Erythroblast (primary cell): ENCODE data around the gene MBD4.

Experiments
- DNase-seq, 2 experiments: peaks; one replicate each; lab custom pipeline; 2025; lab: John Stamatoyannopoulos, UW
- GATA1 ChIP-seq: IDR thresholded peaks from 2 replicates; pipeline ENCODE4 v1.6.1; 2011; ENCODE audit warnings: low read depth, mild to moderate bottlenecking, control low read depth, low read length, moderate library complexity
- POLR2A ChIP-seq: IDR thresholded peaks from 2 replicates; pipeline ENCODE4 v1.6.1; 2011; ENCODE audit warnings: mild to moderate bottlenecking, low read length

Gene MBD4

DNA sequence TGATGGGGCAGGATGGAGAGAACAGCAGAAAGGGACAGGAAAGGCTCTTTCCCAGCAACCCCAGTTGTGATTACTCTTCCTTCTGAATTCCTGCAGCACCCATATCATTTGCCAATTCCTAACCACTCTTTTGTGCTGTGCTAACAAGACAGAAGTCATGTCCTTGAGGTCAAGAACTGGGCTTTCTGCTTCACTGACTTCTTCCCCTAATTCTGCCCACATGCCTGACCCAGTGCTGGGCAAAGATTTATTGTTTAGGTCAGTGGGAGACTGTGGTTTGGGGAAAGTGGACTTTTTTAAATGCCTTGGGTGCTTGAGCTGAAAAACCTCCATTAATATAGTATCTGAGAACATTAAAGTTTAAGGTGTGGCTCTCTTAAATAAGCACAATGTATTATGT lies 7.1 kb downstream of the MBD4 start:
- no peak for DNase-seq
- no peak for TF ChIP-seq POLR2A
- no peak for TF ChIP-seq GATA1

GRCh38 chr3:129432036-129432435 lies 7.7 kb downstream of the MBD4 start:
- TF ChIP-seq POLR2A: peak; percentile 25
- TF ChIP-seq GATA1: no peak
- peak in 1 of 2 experiments; percentile 14 for DNase-seq

- no peak for DNase-seq
- TF ChIP-seq POLR2A (peak; percentile 67), GATA1 (no peak)
Observed at GRCh38 chr3:129429602-129430001, 10.1 kb downstream of the MBD4 start.

DNA sequence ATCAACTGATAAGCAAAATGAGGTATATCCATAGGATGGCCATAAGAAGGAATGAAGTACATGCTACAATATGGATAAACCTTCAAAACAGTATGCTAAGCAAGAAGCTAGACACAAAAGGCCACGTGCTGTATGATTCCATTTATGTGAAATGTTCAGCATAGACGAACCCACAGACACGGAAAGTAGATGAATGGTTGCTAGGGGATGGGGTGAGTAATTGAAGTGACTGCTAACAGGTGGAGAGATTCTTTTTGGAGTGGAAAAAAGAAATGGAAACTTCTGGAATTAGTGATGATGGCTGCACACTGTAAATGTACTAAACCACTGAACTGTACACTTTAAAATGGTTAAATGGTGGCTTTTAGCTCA lies 10.7 kb downstream of the MBD4 start:
- no peak for TF ChIP-seq GATA1
- no peak for TF ChIP-seq POLR2A
- DNase-seq: no peak

- peak; percentile 94 to 96 for DNase-seq
- peak; percentile 73 for TF ChIP-seq POLR2A
- no peak for TF ChIP-seq GATA1
Observed at GRCh38 chr3:129428376-129429079, 11.2 kb downstream of the MBD4 start, which contains the start of gene EFCAB12. EFCAB12 (minus strand) TSS chr3:129428636; CDS start chr3:129428488, 148 bp downstream.

DNA sequence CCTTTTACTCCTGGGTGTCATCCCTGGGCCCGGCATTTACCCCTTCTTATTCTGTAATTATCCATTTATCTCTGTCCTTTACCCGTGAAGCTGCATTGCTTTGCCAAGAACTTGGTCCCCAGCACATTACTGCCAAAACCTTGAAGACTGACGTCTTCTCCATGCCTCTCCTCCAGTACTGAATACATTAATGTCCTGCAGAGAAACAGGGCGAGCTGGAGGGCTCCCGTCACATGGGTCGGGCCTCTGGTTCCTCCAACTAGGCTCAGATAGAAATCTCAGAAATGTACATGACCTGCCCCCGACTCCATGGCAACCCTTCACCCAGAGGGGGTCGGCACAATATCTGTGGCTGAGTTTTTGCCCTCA lies 11.8 kb downstream of the MBD4 start:
- no peak for TF ChIP-seq POLR2A
- no peak for TF ChIP-seq GATA1
- DNase-seq: no peak

DNA sequence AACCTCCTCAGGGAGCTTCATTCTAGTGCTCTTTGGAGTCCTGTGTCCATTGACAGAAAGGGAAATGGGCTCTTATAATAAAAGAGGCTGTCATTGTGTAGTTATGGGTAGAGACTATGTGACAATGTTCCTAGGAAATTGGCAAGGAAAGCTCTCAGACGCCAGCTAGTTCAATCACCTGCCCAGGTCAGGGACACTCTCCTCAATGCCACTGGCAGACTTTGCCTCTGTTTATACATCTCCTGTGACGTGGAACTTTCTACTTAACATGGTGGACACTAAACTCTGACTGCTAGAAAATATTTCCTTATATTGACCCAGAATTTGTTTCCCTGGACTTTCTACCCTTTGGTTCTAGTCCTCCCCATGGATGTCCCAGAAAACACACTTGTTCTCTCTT lies 14.1 kb downstream of the MBD4 start:
- DNase-seq: no peak
- no peak for TF ChIP-seq GATA1
- no peak for TF ChIP-seq POLR2A

- DNase-seq: no peak
Observed at GRCh38 chr3:129425213-129425612, 14.5 kb downstream of the MBD4 start.

GRCh38 chr3:129424185-129424841 lies 15.4 kb downstream of the MBD4 start:
- TF ChIP-seq POLR2A (no peak), GATA1 (no peak)
- no peak for DNase-seq

More at GRCh38 chr3:129425213-129425612, 14.5 kb downstream of the MBD4 start:
- TF ChIP-seq POLR2A (no peak), GATA1 (no peak)

DNA sequence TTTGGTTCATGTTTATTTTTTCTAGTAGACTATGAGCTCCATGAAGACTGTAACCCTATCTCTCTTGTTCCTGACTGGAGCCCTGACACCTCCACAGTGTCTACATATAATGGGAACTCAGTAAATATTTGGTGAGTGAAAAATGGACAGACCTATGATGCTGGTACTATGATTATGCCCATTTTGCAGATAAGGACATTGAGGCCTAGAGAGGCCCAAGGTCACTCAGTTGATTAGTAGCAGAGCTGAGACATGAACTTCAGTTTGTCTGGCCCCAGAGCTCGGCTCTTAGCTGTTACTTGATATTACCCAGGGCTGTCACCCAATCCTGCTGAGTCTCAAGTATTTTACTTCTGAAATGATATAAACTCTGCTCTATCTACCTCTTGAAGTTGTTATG lies 16.9 kb downstream of the MBD4 start:
- no peak for DNase-seq
- no peak for TF ChIP-seq GATA1

- DNase-seq: no peak
- TF ChIP-seq POLR2A (no peak), GATA1 (no peak)
Observed at GRCh38 chr3:129421988-129422745, 17.6 kb downstream of the MBD4 start.

GRCh38 chr3:129421236-129421883 lies 18.4 kb downstream of the MBD4 start:
- TF ChIP-seq GATA1 (no peak), POLR2A (no peak)
- no peak for DNase-seq

DNA sequence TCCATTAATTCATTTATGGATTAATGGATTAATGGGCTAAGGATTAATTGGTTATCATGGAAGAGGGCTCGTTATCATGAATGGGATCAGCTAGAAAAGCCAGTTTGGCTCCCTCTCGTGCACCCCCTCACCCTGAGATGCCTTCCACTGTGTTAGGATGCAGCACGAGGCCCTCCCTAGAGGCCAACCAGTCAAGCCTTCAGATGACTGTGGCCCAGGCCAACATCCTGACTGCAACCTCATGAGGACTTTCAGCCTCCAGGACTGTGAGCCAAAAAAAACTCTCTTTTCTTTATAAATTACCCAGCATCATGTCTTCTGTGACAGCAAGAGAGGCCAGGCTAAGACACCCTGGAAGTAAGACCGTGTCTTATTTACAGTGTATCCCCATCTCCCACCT lies 20.3 kb downstream of the MBD4 start:
- DNase-seq: no peak
- no peak for TF ChIP-seq POLR2A
- TF ChIP-seq GATA1: no peak
